GM19043 (cell line): Measurements from ENCODE around the gene RHOBTB3.
"Not testable (repeated sequence)": the region's sequence is repeated elsewhere in the genome, so short reads cannot be mapped to it uniquely, and the experiment has no call there.

Experiments
- ATAC-seq: cut with Tn5 transposase; IDR thresholded peaks from one replicate; pipeline ENCODE4 v1.9.1; 2021; ENCODE audit warnings: low read depth; ENCODE audit not compliant: unreplicated experiment

RHOBTB3 gene

DNA sequence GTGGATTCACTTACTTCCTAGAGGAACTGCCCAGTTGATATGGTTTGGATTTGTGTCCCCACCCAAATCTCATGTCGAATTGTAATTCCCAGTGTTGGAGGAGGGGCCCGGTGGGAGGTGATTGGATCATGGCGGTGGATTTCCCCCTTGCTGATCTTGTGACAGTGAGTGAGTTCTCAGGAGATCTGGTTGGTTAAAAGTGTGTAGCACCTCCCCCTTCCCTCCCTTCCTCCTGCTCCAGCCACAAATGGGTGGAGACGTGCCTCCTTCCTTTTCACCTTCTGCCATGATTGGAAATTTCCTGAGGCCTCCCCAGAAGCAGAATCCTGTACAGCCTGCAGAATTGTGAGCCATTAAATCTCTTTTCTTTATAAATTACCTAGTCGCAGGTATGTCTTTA, 17.9 kb upstream of the RHOBTB3 start:
- not testable (repeated sequence) for ATAC-seq

DNA sequence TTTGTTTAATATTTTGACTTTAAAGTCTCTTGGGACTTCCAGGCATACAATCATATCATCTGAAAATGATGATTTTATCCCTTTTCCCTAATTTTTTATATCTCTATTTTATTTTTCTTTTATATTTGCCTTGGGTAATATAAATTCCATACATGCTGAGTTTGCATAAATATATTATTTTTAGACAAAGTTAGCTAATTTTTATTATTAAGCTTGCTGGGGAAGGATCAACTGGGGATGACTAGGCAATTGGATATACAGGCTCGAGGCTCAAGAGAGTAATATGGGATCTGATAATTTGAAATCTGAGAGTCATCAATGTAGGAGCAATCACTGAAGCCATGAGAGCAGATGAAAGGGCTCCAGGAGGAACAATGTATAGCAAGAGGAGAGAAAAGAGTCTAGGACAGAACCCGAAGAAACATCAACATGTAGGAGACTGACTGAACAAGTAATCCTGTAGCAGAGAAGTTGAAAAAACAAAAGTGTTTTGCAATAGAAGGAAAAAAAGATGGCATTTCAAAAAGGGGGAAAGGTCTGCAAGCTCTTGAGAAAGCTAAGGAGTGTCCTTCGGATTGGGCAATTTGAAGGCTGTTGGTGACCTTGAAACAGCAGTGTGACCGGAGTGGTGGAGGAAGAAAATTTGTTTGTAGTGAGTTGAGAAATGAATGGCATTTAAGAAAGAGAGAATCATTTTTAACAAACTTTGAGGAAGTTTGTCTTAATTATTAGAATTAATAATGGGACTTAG, 17.0 kb upstream of the RHOBTB3 start:
- ATAC-seq: no peak

DNA sequence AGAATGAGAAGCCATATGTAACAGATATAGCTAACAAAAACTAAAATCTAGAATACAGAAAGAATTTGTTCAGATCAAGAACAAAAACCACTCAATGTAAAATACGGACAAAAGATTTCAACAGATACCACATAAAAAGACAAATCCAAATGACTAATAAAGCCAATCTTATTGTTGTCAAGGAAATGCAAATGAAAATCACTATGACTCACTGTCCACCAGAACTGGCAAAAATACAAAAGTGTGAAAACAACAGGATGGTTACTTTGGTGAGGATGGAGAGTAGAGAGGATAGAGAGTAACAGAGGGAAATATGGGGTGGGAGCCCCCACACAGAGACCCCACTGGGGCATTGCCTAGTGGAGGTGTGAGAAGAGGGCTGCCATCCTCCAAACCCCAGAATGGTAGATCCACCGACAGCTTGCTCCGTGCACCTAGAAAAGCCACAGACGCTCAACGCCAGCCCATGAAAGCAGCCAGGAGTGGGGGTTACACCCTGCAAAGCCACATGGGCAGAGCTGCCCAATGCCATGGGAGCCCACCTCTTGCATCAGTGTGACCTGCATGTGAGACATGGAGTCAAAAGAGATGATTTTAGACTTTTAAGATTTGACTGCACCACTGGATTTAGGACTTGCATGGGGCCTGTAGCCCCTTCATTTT, 15.2 kb upstream of the RHOBTB3 start:
- no peak for ATAC-seq

- no peak for ATAC-seq
Observed at GRCh38 chr5:95717439-95717838, 13.7 kb upstream of the RHOBTB3 start.

- ATAC-seq: peak; percentile 86
Observed at GRCh38 chr5:95718203-95718602, 12.9 kb upstream of the RHOBTB3 start.

DNA sequence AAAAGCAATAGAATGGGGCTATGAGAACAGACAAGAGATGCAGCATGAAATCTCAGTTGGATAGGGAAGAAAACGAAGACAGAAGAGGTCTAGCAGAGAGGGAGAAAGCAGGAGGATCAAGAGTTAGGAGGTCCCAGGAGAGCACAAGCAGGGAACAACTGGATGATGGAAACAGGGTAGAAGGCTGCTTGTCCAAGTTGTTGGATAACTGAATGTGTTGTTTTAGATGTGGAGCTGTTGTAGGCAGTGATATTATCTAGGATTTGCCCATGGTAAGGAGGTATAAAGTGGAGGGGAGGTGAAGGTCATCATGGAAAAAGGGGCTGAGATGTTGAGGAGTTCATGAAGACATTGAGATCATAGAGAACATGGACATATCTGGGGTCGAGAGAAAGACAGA, 12.4 kb upstream of the RHOBTB3 start:
- ATAC-seq: no peak

GRCh38 chr5:95720094-95720786, 10.9 kb upstream of the RHOBTB3 start:
- ATAC-seq: no peak

- ATAC-seq: no peak
Observed at GRCh38 chr5:95721582-95722295, 9.4 kb upstream of the RHOBTB3 start.

DNA sequence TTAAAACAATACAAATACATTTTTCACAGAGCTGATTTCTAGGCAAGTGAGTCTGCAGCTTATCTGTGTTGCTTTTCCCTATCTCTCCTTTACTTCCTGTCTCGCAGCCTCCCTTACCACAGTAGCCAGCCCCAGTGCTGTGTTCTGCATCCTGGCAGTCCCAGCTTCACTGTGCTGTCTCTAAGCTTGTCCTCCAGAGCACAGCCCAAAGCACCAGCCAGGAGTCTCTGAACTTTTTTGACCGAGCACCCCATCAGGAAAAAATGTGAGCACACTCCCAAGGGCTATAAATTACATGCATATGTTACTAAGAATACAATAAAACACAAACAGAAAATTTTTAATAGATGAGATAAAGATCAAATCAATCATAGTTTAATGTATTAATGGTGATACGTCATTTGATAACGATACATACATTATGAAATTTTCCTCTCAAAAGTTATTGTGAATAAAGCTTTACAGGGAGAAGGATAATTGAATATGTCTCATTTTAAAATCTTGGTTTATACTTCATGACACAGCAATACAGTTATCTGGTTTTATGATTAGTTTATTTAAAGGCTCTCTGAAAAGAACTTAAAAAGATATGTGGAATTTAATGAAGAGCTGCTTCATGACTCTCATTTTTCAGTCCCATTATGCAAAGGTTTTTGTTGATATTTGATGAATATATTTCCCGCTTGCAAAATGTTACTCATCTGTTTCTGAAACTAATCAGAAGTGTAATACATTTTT, 7.3 kb upstream of the RHOBTB3 start:
- ATAC-seq: no peak

DNA sequence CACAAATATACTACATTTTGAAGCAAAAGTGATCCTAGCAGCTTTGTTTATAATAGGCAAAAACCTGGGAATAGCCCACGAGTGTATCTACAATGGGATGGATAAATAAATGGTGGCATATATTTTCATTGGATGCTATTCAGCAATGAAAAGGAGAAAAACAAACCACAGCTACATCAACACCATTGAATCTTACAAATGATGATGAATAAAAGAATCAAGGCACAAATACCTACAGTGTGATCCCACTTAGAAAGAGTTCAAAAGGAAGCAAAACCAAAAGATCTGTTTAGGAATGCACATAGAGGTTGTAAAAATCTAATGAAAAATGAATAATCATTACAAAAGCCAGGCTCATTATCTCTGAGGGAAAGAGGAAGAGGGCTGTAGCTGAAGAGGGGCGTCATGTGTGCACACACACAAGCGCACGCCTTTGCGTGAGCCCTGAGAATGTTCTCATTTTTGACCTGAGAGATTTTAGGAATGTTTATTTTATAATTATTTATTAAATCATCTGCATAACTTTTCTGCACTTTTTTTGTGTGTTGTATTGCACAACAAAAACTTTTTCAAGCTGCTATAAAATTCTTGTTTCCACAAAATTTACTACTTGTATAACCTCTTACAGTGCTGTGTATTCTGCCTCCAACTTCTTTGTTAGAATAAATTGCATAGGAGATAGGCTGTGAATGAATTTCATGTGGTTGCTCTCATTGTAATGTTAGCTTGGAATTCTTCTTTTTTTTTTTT, 5.9 kb upstream of the RHOBTB3 start:
- no peak for ATAC-seq

- ATAC-seq: peak; percentile 29
Observed at GRCh38 chr5:95725937-95726810, 5.0 kb upstream of the RHOBTB3 start.

DNA sequence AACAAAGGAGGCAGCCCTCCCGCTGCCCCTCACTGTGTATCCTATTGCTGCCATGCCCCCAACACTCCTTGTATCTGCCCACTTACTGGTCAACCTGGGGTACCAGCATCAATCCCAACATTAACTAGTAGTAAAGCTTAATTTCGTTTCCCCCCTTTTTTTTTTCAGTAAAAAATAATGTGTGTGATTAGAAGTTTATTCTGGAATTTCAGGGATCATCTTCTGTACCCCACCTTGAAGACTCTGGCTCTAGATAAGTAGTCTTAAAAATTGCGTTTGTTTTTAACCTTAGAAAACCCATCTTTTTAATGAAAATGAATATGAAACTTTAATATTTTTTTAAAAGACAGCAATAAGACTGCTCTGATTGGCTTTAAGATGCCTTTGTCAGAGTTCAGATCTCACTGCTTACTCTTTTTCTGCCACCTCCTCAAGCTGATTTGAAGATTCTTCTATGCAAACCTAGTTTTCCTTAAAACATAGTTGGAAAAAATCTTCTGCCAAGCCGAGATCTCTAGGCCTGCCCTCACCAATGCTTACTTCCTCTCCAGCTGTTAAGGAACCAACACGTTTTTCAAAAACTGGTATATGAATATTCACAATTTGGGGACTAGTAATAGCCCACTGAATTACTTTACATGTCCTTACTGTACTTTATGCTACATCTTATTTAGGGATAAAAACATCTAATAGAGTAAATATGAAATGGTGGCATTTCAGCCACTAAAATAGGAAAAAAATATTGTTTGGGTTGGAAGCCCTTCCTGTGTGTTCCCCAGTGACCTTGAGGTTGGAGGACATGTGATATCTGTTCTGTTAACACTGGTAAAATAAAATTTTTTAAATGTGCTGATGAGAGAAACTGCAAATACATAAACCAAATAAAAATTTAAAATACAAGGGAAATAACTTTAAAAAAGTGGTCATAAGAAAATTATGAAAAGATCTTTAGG, 4.0 kb upstream of the RHOBTB3 start:
- no peak for ATAC-seq

GRCh38 chr5:95727764-95728191, 3.4 kb upstream of the RHOBTB3 start:
- peak; percentile 44 for ATAC-seq

- ATAC-seq: no peak
Observed at GRCh38 chr5:95728494-95729114, 2.5 kb upstream of the RHOBTB3 start.

DNA sequence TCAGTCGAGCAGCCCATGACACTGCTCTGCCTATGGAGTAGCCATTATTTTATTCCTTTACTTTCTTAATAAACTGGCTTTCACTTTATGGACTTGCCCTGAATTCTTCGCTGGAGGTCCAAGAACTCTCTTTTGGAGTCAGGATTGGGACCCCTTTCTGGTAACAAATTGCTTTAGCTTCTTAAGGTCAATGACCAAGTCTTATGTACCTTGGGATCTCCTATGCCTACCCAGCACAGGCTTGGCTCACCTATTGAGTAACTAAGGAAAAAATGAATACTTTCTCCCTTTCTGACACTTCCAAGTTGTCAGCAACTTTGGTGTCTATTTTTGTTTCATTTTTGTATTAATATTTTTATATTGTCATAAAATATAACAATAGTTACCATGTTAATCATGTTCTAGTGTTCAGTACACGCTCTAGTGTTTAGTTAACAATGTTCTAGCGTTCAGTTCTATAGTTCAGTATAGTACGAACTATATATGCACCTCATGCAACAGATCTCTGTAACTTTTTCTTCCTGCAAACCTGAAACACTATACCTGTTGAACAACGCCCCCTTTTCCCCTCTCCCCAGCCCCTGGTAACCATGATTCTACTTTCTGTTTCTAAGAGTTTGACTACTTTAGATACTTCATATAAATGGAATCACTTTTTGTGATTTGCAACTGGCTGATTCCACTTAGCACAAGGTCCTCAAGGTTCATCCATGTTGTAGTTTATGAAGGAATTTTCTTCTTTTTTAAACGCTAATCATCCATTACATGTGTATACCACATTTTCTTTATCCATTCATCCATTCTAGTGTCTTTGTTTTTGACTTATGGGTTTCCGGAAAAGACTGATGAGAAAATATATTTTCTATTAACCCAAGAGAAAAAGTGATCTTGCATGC, 1.8 kb upstream of the RHOBTB3 start:
- no peak for ATAC-seq

GRCh38 chr5:95730011-95730700, 980 bp upstream of the RHOBTB3 start:
- no peak for ATAC-seq
